ENCODE data around the gene SAMD7.

Gene SAMD7, protein sequence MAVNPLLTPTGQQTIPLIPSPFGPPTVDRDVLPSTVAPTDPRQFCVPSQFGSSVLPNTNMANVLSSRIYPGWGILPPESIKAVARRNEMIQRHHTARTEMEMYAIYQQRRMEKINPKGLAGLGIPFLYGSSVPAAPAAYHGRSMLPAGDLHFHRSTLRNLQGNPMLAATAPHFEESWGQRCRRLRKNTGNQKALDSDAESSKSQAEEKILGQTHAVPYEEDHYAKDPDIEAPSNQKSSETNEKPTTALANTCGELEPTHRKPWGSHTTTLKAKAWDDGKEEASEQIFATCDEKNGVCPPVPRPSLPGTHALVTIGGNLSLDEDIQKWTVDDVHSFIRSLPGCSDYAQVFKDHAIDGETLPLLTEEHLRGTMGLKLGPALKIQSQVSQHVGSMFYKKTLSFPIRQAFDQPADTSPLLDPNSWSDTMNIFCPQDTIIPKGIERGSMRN

DNA sequence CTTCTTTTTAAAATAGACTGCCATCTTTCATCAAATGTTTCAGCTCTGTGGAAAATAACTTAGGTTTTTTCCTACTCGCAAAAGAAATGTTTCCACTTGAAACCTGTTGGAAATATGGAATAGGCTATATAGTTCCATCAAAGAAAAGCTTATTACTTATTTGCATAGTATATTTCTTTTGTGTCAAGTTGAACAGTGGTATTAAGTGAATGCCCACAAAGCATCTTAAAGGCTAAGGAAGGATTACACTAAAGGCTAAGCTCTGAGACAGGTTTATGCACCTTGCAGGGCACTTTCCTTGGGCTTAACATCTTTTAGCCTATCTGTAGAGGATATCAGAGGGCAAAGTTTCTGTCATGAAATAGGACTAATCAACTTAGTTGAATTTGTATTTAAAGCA is at the start of gene SAMD7:
Gene SAMD7 (plus strand): TSS at position 301 of the 400 bp plus-strand sequence. CDS start 7,927 bp downstream, outside the sequence.
- no peak for DNase-seq

DNA sequence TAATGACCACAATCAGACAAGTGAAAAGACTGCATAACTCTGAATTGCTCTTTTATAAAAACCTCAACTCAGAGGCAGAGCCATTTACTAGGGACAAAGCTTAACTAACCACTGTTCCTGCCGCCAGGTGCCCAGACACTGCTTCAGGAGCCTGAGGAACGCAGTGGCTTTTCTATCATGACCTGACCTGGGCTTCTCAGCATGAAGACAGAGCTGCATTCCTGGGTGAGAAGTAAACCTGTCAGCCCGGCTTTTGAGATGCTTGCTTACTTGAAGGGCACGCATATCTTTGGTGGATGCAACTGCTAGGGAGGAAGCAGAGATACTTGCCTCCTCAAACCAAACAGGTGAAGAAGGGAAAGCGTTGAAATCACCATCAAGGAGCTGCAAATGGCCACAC is 49.5 kb upstream of the SAMD7 start:
- DNase-seq, result no peak

DNA sequence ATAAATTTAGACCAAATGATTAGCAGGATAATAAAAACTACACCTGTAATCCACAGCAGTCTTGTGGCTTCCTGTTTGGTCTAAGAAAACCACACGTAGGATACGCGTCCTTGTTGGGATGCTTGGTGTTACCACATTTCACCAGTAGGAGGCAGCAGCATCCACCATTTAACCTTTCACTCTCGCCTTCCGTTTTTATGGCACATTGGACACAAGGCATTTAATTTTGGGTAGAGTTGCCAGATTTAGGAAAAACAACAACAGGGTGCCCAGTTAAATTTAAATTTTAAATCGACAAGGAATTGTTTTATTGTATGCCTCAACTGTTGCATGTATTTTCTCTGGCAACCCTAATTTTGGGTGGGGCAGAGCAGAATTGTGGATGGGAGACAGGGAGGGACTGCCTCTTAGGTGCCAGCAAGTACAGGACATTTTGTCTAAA is 47.9 kb upstream of the SAMD7 start:
- DNase-seq, result peak; percentile 66 to 71

DNA sequence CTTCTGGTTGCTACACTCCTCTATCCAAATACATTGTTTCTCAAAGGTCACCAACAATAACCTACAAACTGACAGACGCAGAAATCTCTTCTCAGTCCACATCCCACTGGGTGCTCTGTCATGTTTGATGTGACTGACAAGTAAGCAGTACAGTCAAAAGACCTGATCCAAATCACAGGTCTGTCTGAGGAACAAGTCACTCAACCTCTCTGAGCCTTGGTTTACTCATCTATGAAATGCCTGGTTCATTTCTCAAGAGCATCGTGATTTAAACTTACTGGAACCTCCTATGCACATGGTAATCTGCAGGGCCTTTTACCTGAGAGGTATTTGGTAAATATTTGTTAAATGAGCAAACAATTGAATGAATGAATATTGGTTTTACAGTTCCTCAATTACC is 47.1 kb upstream of the SAMD7 start:
- no peak for DNase-seq

DNA sequence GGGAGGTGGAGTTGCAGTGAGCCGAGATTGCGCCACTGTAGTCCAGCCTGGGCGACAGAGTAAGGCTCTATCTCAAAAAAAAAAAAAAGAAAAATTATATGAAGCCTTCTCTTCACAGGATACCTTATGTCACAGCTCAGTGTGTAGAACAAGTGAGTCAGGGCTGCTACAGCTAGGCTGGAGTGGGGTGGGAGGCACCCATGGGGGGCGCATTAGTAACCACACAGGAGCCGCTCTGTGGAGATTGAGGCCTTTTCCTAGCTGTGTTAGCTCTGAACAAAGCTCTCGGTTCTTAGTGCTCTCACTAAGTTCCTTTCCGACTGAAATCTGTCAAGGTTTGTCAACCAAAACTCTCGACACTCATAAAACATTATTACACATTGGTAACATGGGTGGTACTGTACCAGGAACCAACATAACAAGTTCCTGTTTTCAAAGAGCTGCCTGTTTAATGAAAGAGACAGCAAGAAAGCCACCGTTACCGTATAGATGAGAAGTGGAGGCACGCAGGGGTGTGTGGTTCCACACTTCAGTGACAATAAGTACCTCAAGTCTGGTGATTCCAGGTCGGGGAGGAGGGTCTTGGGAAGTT is 46.1 kb upstream of the SAMD7 start:
- peak in 1 of 2 donors; percentile 10 for DNase-seq

DNA sequence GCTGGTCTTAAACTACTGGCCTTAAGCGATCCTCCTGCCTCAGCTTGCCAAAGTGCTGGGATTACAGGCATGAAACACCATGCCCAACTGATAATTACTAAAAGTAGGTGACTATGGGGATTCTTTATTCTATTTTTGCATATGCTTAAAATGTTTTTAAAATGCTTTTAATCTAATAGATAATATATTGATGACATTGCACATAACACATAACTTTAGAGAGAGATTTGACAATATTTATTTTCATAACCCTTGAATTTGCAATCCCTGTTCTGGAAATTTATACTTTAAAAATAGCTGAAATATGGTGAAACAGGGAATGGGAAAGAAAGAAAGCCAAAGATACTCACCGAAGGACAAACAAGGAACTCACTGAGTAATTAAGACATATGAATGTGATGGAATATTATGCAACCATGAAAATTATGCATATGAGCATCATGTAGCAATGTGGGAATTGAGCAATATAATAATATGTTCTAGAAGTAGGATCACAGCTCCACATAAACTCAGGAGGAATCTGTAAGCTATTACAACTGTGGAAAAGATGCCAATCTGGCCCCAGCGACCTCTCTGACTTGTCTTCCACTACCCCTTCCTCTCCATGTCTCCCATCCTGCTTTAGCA is 43.7 kb upstream of the SAMD7 start:
- no peak for DNase-seq

DNA sequence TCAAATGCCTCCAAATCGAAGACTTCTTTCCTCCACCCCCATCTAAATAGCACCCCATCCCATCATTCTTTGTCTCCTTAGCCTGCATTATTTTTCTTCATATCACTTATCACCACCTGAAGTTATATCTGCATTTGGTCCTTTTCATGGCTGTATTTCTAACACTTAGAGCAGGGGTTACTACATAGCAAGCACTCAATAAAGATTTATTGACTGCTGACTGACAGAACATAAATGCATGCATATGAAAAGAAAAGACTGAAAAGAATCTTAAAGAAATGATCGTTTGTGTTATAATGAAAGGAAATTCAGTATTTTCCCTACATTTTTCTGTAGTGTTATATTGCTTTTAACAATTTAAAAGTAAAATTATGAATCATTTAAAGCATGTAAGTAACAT is 43.0 kb upstream of the SAMD7 start:
- DNase-seq, result no peak

DNA sequence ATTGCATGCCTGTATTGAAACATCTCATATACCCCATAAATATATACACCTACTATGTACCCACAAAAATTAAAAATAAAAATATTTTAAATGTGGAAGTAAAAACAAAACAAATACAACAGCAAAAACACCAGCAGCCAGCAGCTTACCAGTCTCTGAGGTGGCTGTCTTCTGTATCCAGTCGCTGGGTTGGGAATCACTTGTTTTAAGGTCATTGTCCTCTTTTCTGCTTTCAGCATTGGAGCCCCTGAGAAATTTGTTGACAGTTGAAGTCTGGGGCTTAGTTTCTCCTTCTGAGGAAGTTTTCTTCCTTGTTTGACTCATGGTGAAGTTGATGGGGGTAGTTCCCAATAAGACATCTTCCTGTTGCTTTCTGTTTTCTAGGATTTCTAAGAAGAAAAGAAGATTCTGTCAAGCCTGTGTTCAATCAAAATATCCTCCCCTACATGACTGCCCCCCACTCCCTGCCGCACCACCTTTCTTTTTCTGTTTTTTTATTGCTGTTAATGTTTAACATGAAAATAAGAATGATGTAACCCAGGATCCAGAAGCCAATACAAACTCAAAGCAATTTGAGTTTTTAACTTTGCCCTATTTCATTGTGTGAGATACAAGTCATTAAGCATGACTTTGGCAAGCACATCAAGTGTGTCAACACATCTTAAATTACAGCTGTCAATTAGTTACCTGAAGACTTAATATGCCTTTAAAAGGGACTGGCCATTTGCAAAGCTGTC is 41.7 kb upstream of the SAMD7 start, which contains the start of gene LRRC31:
Gene LRRC31 (minus strand): TSS at position 452 of the 737 bp plus-strand sequence. CDS start 128 bp downstream, at position 324.
- no peak for DNase-seq

DNA sequence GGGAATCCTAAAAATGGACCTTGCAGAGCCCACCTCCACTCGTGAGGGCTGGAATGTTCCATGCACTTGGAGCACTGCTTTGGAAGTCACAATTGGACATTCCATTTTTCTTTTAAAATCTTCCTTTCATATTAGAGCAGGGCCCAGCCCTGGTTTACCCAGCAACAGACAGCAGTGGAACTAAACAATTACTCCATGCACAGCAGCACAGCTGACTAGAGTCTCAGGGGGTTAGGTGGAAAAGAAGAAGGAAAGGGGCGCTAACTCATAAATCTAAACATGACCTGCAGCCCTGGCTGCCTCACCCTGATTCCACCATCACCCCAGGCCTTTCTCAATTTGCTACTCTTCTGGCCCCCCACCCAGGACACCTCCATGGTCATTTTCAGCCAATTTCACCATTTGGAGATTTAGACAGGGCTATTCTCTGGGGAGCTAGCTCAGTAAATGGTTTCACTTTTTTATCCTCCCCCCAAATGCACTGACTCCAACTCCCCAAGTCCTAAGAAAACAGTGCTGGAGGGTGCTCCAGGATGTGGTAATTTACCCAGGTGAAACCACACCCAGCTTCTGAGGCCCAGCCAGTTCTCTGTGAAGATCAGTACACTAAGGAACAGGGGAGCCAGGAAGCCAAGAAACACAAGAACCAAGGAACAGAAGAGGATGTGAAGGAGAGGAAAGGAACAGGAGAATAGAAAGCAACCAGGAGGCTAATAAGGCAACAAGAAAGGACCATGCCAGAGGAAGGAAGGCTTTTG is 40.1 kb upstream of the SAMD7 start:
- no peak for DNase-seq

DNA sequence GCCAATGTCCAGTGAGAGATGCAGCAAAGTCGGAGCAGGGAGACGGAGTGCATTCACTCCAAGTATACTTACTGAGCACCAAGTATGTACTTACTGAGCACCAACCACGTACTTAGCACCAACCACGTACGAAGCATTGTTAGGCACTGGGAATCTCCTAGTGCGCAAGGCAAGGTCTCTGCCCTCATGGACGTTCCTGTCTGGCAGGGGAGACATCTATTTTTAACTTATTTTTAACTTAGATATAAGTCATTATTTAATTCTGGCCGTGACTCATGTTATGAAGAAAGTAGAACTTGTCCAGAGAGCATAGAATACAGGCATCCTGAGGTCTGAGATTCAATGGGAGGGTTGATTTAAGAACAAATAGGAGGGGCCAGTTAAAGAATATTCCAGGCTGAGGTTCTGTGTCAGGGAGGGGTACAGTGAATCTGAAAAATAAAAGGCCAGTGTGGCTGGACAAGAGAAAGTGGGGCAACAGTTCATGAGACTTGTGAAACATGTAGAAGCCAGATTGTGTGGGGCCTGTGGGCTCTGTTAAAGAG is 32.3 kb upstream of the SAMD7 start:
- DNase-seq, result no peak

DNA sequence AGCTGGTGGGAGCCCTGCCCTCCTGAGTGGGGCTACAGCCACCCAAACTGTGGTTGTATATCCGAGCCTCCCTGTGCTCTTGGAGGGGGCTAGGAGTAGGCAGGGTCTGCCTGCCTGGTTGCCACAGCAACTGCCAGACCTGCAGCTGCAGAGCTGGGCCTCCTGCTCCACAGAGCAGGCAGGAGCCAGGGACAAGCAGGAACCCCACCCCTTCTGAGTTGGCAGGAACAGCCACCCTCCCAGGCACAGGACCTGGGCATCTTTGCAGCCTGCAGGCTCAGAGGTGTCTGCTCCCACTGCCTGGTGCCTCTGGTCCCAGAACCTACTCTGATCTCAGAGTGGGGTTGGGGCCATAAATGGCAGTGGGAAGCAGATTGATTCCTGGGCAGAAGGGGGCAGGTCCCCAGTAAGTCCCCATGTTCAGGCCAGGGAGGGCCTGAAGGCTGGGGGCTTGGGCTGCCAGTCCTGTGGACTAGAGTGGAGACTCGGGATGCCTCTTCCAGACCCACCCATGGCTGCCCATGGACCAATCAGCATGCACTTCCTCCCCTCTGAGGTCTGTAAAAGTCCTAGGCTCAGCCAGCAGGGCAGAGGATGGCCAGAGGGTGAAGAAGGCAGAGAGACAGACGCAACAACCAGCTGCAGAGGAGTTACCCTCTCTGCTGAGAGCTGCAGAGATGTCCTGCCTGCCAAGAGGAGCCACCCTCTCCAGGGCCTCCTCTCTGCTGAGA is 31.4 kb upstream of the SAMD7 start:
- DNase-seq, result no peak

DNA sequence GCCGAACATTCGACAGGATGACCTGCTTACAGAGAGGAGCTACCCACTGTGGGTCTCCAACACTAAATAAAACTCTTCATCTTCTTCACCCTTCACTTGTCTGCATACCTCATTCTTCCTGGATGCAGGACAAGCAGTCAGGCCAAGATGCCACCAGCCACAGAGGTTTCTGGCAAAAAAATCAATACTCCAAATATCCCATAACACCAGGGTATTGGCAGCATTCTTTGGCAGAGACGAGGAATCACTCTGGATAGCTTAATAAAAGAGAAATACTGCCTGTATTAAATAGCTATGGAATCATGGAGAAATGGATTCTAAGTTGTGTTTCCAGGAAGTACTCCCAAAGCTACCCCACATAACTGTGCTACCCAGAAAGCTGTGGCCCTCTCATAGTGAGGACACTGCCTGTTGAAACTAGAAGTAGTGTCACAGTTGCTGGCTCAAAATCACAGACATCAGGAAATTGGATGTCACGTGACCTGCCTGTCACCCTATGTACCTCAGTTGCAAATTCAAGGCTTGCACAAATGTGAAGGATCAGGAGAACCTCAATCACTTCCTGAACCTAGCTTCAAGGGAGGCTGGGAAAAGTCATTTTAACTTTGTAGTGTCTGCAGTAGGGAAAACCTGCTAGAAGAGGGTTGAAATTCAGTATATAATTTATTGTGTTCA is 30.7 kb upstream of the SAMD7 start:
- DNase-seq, result no peak

DNA sequence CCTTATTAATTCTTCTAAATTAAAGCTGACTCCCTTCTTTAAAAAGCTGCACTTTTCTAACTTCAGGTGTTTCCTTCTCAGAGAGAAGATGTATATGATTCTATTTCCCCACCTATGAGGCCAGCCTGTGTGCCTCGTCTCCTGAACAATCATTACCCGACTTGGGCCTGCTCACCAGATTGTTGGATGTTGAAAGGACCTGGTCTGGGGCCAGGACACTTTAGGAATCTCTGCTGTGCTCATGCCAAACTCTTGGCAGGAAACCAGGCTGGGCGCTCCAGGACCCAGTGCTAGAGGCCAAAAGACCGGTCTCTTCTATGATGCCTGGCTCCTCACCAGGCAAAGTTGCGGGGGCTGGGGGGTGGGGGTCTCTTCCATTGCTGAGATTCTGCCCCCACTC is 24.7 kb upstream of the SAMD7 start:
- DNase-seq, result no peak

DNA sequence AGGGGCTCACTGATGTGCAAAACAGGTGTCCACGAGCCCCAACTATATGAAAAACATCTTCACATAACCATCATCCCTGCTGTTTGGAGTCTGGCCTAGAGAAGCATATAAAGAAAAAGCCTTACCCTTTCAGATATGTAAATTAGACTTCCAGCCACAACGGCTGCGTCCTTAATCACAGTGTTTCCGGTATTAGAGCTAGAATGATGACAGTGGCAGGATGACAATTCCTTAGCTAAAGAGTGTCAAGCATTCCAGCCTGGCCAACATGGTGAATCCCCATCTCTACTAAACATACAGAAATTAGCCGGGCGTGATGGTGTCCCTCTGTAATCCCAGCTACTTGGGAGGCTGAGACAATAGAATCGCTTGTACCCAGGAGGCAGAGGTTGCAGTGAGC is 19.5 kb upstream of the SAMD7 start:
- DNase-seq, result no peak

DNA sequence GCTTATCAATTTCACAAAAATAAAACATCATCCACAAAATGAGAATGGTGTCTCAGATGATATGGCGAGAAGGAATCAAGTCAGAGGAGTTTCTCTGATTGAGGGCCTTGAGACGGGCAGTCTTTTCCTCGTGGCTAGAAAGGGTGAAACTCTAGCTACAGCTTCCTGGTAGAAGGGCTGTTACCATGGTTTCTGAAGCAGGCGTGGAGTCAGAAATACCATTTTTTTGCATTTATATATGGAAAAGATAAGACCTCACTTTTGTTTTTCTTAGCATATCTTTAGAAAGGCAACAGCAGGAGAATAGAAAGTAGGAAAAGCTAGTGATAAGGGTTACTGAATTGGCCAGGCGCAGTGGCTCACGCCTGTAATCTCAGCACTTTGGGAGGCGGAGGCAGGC is 17.3 kb upstream of the SAMD7 start:
- DNase-seq, result no peak

DNA sequence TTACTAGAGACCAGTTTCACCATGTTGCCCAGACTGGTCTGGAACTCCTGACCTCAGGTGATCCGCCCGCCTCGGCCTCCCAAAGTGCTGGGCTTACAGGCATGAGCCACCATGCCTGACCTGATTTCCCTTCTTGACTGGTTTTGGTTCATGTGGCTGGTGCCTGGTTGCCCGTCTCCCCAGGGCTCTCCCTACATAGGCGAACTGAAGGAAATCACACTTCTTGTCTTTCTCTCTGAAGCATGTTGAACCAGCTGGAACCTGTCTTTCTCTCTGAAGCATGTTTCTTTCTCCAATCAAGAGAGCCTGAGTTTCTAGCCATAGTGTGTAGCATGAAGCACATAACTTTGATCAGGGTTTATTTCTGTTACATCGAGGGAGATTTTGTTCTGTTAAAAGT is 16.3 kb upstream of the SAMD7 start:
- DNase-seq, result no peak

DNA sequence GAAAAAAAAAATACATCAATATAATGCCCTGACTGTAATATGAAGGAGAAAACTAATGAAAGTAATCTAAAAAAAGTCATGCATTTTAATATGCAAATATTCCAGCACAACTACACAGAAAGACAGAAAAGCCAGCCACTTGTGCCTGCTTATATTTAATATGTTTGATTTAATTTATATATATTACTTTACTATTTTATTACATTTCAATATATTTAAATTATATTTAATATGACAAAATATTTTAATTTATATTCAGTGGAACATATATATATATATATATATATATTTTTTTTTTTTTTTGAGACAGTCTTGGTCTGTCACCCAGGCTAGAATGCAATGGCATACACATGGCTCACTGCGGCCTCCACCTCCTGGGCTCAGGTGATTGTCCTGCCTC is 14.1 kb upstream of the SAMD7 start:
- DNase-seq, result no peak

DNA sequence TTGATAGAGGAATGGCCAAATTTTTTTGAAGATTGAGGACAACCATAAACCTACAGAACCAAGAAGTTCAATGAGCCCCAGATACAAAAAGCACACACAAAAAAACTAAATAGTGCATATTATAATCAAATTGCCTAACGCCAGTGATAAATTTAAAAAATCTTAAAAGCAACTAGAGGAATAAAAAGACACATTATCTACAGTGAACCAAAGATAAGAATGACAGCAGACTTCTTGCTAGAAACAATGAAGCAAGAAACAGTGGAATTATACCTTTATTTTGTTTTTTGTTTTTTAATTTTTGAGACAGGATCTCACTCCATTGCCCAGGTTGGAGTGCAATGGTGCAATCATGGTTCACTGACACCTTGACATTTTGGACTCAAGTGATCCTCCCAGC is 9.9 kb upstream of the SAMD7 start:
- no peak for DNase-seq

DNA sequence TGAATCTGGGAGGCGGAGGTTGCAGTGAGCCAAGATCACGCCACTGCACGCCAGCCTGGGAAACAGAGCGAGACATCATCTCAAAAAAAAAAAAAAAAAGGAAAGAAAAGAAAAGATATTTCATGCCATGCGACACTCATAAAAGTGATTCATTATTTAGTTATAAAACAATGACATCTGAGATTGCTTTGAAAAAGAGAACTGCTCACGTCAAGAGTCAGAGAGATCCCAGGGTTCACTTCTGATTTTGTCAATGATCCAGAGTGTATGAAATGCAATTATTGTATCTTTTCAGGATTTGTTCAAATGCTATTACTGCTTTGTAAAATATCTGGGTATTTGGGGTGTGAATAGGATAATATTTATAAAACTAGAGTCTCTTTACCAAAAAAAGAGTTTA is 6.0 kb upstream of the SAMD7 start:
- no peak for DNase-seq

DNA sequence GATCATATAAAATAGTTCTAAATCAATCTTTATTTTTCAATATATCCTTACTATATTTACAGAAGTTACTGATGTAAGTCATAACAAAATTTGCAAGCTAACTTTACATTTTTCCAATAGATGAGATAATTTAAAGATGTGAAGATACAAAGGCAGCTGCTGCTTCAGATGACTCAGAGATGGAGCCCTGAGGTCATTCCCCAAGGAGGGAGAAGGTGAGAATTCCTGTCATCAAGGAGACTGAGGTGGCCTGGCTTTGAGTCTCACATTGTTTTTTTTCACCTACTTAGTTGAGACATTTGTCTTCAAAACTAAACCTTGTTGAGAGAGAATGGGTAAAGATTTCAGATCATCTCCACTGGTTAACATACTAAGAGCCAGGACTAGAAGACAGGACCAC is 3.9 kb upstream of the SAMD7 start:
- no peak for DNase-seq

DNA sequence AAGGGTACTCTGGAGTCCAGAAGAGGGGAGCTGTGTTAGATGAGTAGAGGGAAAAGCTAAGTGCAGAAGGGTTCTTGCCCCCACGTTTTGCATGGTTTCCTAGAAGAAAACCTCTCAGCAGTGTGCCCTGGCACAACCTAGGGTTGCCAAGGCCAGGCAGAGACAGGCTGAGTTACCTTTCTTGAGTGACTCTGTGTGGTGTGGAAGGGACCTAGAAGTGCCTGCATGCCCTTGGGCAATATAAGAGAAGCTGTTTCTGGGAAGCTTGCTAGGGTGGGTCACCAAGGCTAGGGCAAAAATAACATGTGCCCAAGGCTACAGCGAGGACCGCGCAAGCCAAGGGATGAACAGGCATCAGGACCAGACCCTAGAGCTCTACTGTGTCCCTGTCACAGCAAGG is 3.4 kb upstream of the SAMD7 start:
- DNase-seq, result no peak

Data from CD4-positive, alpha-beta T cell treated with Interleukin-1 beta for 1 hour (primary cell).